Brain microvascular endothelial cell (primary cell): ENCODE measurements around the gene WFIKKN1.
A peak's percentile ranks its signal among the peaks of the same experiment; 100 is the strongest.

Source experiments
- DNase-seq: peaks from one replicate; pipeline ENCODE4 v3.0.0-alpha.2; 2020
- H3K27ac ChIP-seq: fragments of 250-450 bp; sonication (Bioruptor Pico); 2 replicates; pipeline ENCODE4 v1.5.1; 2020; ENCODE audit warnings: mild to moderate bottlenecking, moderate library complexity
- H3K27me3 ChIP-seq: fragments of 250-450 bp; sonication (Bioruptor Pico); replicated peaks from 2 replicates; pipeline ENCODE4 v1.5.1; 2020; ENCODE audit warnings: mild to moderate bottlenecking
- H3K36me3 ChIP-seq: fragments of 250-450 bp; sonication (Bioruptor Pico); replicated peaks from 2 replicates; pipeline ENCODE4 v1.5.1; 2020; ENCODE audit warnings: mild to moderate bottlenecking
- H3K4me3 ChIP-seq: 2 replicates; pipeline ENCODE4 v1.5.1; 2011; ENCODE audit warnings: low read depth, mild to moderate bottlenecking, control low read depth, low read length, moderate library complexity
- CTCF ChIP-seq: IDR thresholded peaks from 2 replicates; pipeline ENCODE4 v1.5.1; 2011; ENCODE audit warnings: low read depth, mild to moderate bottlenecking, moderate library complexity, low read length, control low read depth, inconsistent platforms; ENCODE audit errors: missing control alignments
- in situ Hi-C: cut with HindIII; loops from 2 replicates; pipeline ENCODE4 v1.10.0; 2017; ENCODE audit warnings: low sequenced_read_pairs, low pct_ligation_motif_present

The WFIKKN1 gene

GRCh38 chr16:662095-662494 lies 31.3 kb downstream of the WFIKKN1 start:
- no peak overlapping the region for H3K27ac ChIP-seq
- no peaks in the 10 kb centered on the region for H3K27me3 ChIP-seq
- DNase-seq: no peak
- H3K36me3 ChIP-seq: peaks cover 6% of the 10 kb centered on the region
- no peak for TF ChIP-seq CTCF
- in situ Hi-C loops: no loop called here
- H3K4me3 ChIP-seq: no peak overlapping the region

- no peak for DNase-seq
- Histone ChIP-seq H3K27me3 (no peaks in the 10 kb centered on the region), H3K27ac (no peak overlapping the region), H3K4me3 (no peak overlapping the region), H3K36me3 (peaks cover 6% of the 10 kb centered on the region)
- no peak for TF ChIP-seq CTCF
- in situ Hi-C loops: no loop called here
Observed at GRCh38 chr16:662597-662996, 31.8 kb downstream of the WFIKKN1 start.

- Histone ChIP-seq H3K4me3 (no peak overlapping the region), H3K27ac (no peak overlapping the region), H3K36me3 (peaks cover 24% of the 10 kb centered on the region), H3K27me3 (no peaks in the 10 kb centered on the region)
- TF ChIP-seq CTCF: no peak
- in situ Hi-C loops: no loop called here
- no peak for DNase-seq
Observed at GRCh38 chr16:666572-666971, 35.8 kb downstream of the WFIKKN1 start.

- no peak for TF ChIP-seq CTCF
- H3K27me3 ChIP-seq: no peaks in the 10 kb centered on the region
- H3K36me3 ChIP-seq: peaks cover 29% of the 10 kb centered on the region
- H3K27ac ChIP-seq: no peak overlapping the region
- DNase-seq: no peak
- H3K4me3 ChIP-seq: no peak overlapping the region
- in situ Hi-C loops: no loop called here
Observed at GRCh38 chr16:667113-667779, 36.5 kb downstream of the WFIKKN1 start.

GRCh38 chr16:667780-668518 lies 37.2 kb downstream of the WFIKKN1 start, which contains the start of gene RHOT2:
Gene RHOT2 (plus strand): TSS chr16:668132. CDS start chr16:668200, 68 bp downstream.
- Histone ChIP-seq H3K27me3 (no peaks in the 10 kb centered on the region), H3K27ac (peak within 1 kb of the TSS; percentile 44), H3K36me3 (peaks cover 36% of the 10 kb centered on the region), H3K4me3 (peak within 1 kb of the TSS; percentile 85)
- in situ Hi-C loops: no loop called here
- peak; percentile 57 for TF ChIP-seq CTCF
- DNase-seq: peak; percentile 80
